ENCODE measurements around the gene SPINK4.

Gene SPINK4

DNA sequence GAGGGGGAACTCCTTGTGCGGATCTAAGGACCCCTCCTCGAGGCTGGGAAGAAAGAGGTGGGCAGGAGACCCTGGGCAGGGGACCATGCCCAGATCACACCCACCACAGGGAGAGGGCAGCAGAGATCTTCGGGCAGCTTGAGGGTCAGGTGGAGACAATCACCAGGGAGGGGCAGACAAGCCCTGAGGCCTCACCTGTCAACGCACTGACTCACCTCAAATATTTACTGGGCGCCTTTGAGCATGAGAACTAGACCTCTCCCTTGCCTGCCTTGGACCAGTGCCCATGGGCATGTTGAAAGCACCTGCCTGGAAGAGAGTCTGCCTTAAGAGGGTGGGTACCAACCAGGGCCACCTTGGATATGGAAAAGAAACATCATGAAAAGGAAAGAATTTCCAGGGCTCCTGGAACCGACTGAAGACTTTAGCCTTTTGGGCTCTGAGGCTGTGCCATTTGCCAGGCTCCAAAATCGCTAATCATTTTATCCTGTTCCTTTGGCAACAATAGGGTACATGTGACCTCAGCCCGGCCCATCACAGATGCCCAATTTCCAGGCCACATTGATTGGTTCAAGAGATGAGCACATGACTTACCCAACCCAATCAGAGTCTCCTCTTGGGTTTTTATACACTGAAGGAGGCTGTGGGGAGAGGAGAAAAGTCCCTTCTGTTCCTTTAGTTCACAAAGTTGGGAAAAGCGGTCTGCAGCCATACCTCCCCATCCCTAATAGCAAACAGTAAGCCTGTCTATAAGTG lies 10.4 kb upstream of the SPINK4 start:
- DNase-seq (ENCODE audit: low read depth), result no peak

- no peak for DNase-seq (ENCODE audit: low read depth)
Measured at GRCh38 chr9:33230756-33231622, 9.0 kb upstream of the SPINK4 start.

DNA sequence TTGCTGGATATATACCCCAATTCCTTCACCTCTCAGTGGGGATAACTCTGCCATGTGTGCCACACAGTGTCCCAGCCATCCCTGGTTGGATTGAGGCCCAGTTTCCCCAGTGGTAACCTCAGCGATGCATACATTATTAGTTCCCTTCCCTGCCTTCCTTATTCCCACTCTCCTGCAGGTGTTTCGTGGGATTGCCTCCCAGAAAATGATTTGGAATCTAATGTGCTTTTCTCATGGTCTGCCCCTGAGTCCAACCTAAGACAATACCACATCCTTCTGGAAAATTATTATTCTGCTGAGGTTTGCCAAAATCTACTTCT lies 8.4 kb upstream of the SPINK4 start:
- DNase-seq (ENCODE audit: low read depth), result no peak

GRCh38 chr9:33232815-33233214 lies 7.2 kb upstream of the SPINK4 start:
- DNase-seq (ENCODE audit: low read depth), result no peak

- DNase-seq (ENCODE audit: low read depth), result peak; percentile 53
Measured at GRCh38 chr9:33233626-33234342, 6.2 kb upstream of the SPINK4 start.

- no peak for DNase-seq (ENCODE audit: low read depth)
Measured at GRCh38 chr9:33234511-33235467, 5.2 kb upstream of the SPINK4 start.

- DNase-seq (ENCODE audit: low read depth), result no peak
Measured at GRCh38 chr9:33236571-33236970, 3.4 kb upstream of the SPINK4 start.

- DNase-seq (ENCODE audit: low read depth), result no peak
Measured at GRCh38 chr9:33241298-33241697, 1.3 kb downstream of the SPINK4 start.

DNA sequence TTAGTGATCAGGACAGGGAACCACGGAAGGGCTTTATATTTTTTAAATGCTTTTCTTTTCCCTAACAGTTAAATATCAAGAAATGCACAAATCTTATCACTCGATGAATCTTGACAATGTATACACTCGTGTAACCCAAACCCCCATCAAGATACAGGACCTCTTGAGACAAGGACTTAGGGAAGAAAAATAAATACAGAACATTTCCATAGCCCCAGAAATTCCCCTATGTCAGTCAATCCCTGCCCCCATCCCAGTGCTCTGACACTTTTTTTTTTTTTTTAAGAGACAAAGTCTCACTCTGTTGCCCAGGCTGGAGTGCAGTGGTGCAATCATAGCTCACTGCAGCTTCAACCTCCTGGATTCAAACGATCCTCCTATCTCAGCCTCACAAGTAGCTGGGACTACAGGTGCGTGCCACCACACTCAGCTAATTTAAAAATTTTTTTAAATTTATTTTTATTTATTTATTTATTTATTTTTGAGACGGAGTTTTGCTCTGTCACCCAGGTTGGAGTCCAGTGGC lies 2.7 kb downstream of the SPINK4 start:
- no peak for DNase-seq (ENCODE audit: low read depth)

DNA sequence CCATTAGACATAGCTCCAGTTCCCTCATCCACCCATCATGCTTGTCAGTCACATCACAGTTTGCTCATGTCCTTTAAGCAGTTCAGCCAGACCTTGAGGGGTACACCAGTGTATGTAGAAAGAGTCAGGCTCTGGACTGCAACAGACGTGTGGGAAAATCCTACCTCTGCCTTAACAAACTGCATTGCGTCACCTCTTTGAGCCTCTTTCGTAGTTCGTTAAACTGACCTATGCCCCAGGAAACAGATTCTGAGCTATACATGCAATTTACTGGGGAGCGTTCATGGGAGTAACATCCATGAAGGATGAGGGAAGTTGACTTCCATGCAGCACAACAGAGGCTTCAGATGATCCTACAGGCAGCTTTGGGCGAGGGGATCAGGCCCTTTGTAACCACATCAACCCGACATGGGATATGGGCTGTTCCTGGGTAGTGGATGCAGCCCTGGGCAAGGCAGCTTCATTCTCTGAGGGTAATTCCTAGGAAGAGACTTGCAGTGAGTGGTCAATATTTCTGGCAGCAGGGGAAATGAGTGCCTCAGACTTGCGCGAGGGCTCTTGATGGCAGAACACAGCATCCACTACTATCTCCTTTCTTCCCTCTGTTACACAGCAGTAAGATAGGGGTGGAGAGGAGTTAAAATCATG lies 4.3 kb downstream of the SPINK4 start:
- no peak for DNase-seq (ENCODE audit: low read depth)

GRCh38 chr9:33245341-33245740 lies 5.4 kb downstream of the SPINK4 start:
- no peak for DNase-seq (ENCODE audit: low read depth)

DNA sequence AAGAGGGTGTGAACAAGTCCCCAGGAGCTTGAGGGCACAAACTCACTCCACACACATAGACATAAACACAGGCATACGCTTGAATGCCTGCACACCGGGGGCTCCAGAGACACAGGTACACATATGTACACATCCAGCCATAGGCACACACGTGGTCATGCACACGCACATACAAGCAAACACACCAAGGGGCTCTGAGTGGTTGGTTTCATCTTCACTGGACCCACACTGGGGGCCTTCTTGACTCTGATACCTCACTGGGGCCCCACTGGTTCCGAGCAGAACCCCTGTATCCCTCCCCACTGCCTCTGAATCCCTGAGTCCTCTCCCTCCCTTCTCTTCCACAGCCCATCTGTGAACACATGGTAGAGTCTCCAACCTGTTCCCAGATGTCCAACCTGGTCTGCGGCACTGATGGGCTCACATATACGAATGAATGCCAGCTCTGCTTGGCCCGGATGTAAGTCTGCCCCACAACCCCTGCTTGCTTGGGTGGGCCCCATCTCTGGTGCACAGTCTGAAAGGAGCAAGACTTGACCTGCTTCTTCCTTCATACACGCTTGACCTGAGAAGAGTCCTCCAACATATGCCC lies 6.4 kb downstream of the SPINK4 start:
- no peak for DNase-seq (ENCODE audit: low read depth)

GRCh38 chr9:33248606-33249005 lies 8.6 kb downstream of the SPINK4 start:
- DNase-seq (ENCODE audit: low read depth), result no peak

DNA sequence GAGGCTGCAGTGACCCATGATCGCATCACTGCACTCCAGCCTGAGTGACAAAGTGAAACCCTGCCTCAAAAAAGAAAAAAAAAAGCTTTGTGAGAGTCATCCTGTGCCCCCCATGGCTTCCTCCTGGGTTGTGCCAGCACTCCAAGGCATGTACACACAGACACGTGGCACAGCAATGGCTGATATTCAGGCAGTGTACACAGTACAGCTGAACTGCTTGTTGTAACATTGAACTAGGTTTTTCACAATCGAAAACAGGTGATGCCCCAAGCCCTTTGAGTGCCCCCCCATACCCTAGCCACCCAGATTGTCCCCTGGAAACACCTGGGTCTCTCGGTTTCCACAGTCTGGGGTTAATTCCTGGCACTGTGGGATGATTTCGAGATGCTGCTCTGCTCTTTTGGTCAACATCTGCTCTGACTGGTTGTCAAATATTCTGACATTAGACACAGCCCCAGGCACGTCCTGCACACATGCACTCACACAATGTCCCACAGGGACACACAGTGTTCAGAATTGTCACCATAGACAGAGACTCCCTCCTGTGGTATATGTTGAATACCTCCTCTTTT lies 9.2 kb downstream of the SPINK4 start:
- DNase-seq (ENCODE audit: low read depth), result no peak

DNA sequence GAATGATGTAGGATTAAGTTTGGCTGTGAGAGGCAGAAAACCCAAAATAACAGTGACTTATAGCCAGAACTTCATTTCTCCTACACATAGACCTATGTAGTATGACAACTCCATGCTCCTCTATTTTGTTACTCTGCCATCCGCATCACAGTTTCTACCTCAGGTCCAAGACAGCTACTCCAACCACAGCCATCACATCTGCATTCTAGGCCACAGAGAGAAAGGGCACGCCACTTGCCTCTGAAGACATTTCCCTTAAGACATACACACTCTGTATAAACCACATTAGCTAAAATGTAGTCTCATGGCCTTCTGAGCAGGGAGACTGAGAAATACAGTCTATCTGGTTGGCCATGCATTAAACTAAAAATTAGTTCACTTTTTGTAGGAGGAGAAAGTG lies 10.0 kb downstream of the SPINK4 start:
- no peak for DNase-seq (ENCODE audit: low read depth)

DNA sequence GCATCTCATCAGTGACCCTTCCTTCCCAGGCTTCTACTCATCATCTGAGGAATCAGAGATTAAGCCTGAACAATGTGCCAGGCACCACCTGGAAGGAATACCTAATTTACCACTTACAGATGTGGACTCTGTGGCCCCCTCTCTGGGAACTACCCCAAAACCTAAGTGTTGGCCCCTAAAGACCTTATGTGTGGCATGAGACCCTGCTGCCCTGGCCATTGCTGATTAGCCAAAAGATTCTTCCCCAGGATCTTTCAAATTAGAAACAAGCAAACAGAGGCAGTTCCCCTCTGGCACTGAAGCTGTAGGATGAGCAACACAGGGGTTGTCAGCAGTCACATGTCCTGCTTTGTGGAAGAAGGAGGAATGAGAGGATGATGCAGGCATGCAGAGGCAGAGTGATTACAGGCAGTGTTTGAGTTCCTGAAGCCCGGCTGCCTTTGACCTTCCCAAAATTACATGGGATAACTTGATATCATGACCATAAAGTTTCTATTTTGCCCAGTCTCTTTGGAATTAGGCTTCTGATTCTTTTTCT lies 10.6 kb downstream of the SPINK4 start:
- peak; percentile 56 for DNase-seq (ENCODE audit: low read depth)

DNA sequence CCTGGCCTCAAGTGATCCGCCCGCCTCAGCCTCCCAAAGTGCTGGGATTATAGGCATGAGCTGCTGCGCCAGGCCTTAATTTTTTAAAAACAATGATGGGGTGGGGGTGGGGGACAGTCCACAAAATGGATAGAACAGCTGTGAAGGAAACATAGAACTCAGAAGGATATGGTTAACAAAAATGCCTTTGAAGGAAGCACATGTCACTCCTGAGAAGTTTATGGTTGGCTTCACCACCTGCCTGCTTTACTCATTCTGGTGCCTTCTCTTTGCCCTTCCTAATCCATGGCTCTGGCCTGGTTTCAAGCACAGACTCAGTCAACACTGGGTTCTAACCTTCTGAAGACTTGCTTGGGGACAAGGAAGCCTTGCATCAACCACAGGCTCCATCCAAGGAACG lies 14.2 kb downstream of the SPINK4 start:
- DNase-seq (ENCODE audit: low read depth), result no peak

GRCh38 chr9:33255014-33255413 lies 15.0 kb downstream of the SPINK4 start:
- no peak for DNase-seq (ENCODE audit: low read depth)

DNA sequence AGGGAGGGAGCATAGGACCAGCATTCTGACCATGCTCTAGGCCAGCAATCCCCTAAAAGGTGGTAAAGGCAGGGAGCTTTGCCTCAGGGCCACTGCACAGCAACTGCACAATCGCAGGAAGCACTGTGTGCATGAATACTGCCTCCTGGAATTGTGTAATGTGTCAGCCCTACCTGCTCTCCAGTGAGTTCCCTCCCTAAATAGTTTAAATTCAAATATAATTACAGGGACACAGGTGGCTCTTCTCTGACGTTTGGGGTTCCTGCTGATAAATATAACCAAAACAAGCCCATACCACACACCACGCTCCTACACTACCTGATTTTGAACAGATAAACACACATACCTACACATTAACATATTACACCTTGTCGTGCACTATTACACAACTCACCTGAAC lies 15.5 kb downstream of the SPINK4 start:
- no peak for DNase-seq (ENCODE audit: low read depth)

DNA sequence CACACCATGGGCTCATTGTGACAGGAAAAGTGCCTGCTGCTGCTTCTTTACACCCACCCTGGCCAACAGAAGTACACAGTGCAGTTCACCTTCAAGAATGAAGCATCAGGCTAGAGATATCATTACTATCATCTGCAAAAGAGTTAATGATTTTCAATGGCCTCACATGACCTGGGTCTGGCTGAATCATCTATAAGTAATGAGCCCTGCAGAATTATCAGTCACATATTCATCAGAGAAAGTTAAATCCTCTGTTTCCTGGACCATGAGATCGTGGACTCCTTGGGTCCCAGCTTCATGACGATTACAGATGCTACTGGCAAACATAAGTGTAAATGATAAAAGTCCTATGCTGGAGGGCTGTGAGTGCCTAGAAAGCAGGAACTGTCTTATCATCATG lies 16.3 kb downstream of the SPINK4 start:
- no peak for DNase-seq (ENCODE audit: low read depth)
